Pancreas (tissue), 10 donors: ENCODE results near the gene FAM227B. TPM values are rescaled to one million over a fixed set of nuclear protein-coding genes. Genes with fewer than 3 reads are reported as not detected.
A peak's percentile ranks its signal among the peaks of the same experiment; 100 is the strongest.
"Not testable (repeated sequence)": the region's sequence is repeated elsewhere in the genome, so short reads cannot be mapped to it uniquely, and the experiment has no call there.

Experiments
- ATAC-seq, 4 donors: fragments of 200-7000 bp; cut with Tn5 transposase; one replicate each; pipeline versions ENCODE4 v1.8.0 to v1.9.1; 2020; ENCODE audit warnings: mild to moderate bottlenecking in 4 of 4, moderate library complexity in 4 of 4
- DNase-seq, 6 donors: peaks; one replicate each; pipeline ENCODE4 v3.0.0-alpha.2; 2020
- FAIRE-seq: peaks from 2 replicates; lab custom pipeline; 2012; peaks lifted over from hg19 to GRCh38; lab: Jason Lieb, UNC
- H3K27ac ChIP-seq, 4 donors: fragments of 200-600 bp; sonication (generic); 1 replicate in 3 of 4; 2 replicates in 1 of 4; pipeline versions ENCODE4 v1.5.0 to v1.8.0; 2020
- H3K27me3 ChIP-seq, 4 donors: fragments of 200-600 bp; one replicate each; pipeline ENCODE4 v1.8.0; 2021
- H3K36me3 ChIP-seq, 3 donors: fragments of 200-600 bp; sonication (generic) in 1 of 3; one replicate each; pipeline versions ENCODE4 v1.5.0 to v1.8.0; 2020 to 2021
- H3K4me1 ChIP-seq, 3 donors: fragments of 200-600 bp; one replicate each; pipeline ENCODE4 v1.8.0; 2021
- H3K4me3 ChIP-seq, 4 donors: fragments of 200-600 bp; sonication (generic) in 2 of 4; one replicate each; pipeline versions ENCODE4 v1.5.0 to v1.8.0; 2020 to 2021
- H3K9me3 ChIP-seq, 4 donors: fragments of 200-600 bp; one replicate each; pipeline ENCODE4 v1.8.0; 2021
- CTCF ChIP-seq, 4 donors: fragments of 200-600 bp; sonication (generic) in 3 of 4; IDR thresholded peaks; one replicate each; pipeline versions ENCODE4 v1.5.0 to v1.8.0; 2021; ENCODE audit warnings: antibody characterized with exemption in 4 of 4
- WGBS, 2 donors: extraction: QIAGEN DNeasy Blood & Tissue Kit; methylation state at CpG; one replicate each; pipeline ENCODE4 v1.1.7; 2013; 5-methylcytosine and 5-hydroxymethylcytosine counted together
- intact Hi-C, 3 donors: fragments of 100-400 bp; cut with DNase I; formaldehyde crosslinking; loops; one replicate each; pipeline versions ENCODE4 v1.11.1 to v1.14.2; 2022
- polyA plus RNA-seq, 2 donors: library from polyadenylated mRNA; stranded (reverse); fragments of 200-250 nt; gene quantifications; one replicate each; pipeline ENCODE4 v1.2.3, GENCODE V29; 2013
- total RNA-seq, 6 donors: library from RNA; stranded (reverse); fragmentation: NEBNext Ultra II Directional in 4 of 6; extraction: Animal tissue kit (Norgen Biotek cat#: 25700) in 4 of 6; gene quantifications; one replicate each; pipeline versions ENCODE4 v1.2.1 to v1.2.4, GENCODE V29; 2021 to 2023
- donor health status: healthy with polysubstance abuse.
- donor health status: DM: no; HTN: no; CAD: no; lungs with moderate emphysema.
- donor health status: DM: no; HTN: no; CAD: no.
- donor health status: control.
- donor health status: control.
- donor health status: Bipolar disorder and iron deficiency.
- donor health status: DM: yes; HTN: yes; CAD: no.
- donor health status: DM: no; HTN: no; CAD: no.
- donor health status: DM: no; HTN: no; CAD: no.
- donor health status: DM: yes; HTN: yes; CAD: no.

The FAM227B gene
- total and polyA plus RNA-seq, 8 donors: 3.1 to 6.5 (median 4.1) TPM

- Histone ChIP-seq H3K36me3 (peaks cover 0 to 2% (median 0%) of the 10 kb centered on the region in 3 donors), H3K4me1 (peaks cover 6 to 13% (median 12%) of the 10 kb centered on the region in 3 donors), H3K27ac (peak overlapping the region; percentile 87 to 95 (median 92)), H3K4me3 (peak overlapping the region; percentile 26 to 72 (median 64)), H3K27me3 (no peaks in the 10 kb centered on the region), H3K9me3 (no peaks in the 10 kb centered on the region)
- no peak for TF ChIP-seq CTCF (IDR thresholded peaks at IDR 0.05)
- peak; percentile 25 to 57 (median 39) for ATAC-seq
- no peak for DNase-seq
- WGBS, 2 donors: 0% methylated on average over 6 of the region's 6 CpGs
- intact Hi-C loops: no loop called here
- FAIRE-seq: peak; percentile 51
Observed at GRCh38 chr15:49620199-49620598, 419 bp downstream of the FAM227B start.

GRCh38 chr15:49619226-49619625, 1.4 kb downstream of the FAM227B start:
- FAIRE-seq (no peak), ATAC-seq (no peak), DNase-seq (no peak)
- no peaks in the 10 kb centered on the region for H3K9me3 ChIP-seq
- H3K27ac ChIP-seq: no peak overlapping the region
- no peaks in the 10 kb centered on the region for H3K27me3 ChIP-seq
- no peak for TF ChIP-seq CTCF (IDR thresholded peaks at IDR 0.05)
- peaks cover 6 to 13% (median 12%) of the 10 kb centered on the region in 3 donors for H3K4me1 ChIP-seq
- 85 to 87% methylated on average over 3 of the region's 3 CpGs for WGBS, 2 donors
- H3K4me3 ChIP-seq: no peak overlapping the region
- intact Hi-C loops: no loop called here
- no peaks in the 10 kb centered on the region for H3K36me3 ChIP-seq

GRCh38 chr15:49612240-49612639, 8.4 kb downstream of the FAM227B start:
- intact Hi-C loops, H3K4me1 ChIP-seq, H3K9me3 ChIP-seq, H3K36me3 ChIP-seq, DNase-seq, H3K27ac ChIP-seq, H3K4me3 ChIP-seq, ATAC-seq, FAIRE-seq, H3K27me3 ChIP-seq: not testable (repeated sequence)
- WGBS, 2 donors: 98 to 99% methylated on average over 3 of the region's 3 CpGs

GRCh38 chr15:49610157-49610918, 10.3 kb downstream of the FAM227B start:
- DNase-seq (no peak), ATAC-seq (no peak), FAIRE-seq (peak; percentile 66)
- H3K4me1 ChIP-seq: no peaks in the 10 kb centered on the region
- no peak overlapping the region for H3K4me3 ChIP-seq
- 94 to 97% methylated on average over 2 of the region's 2 CpGs for WGBS, 2 donors
- no peak overlapping the region for H3K27ac ChIP-seq
- H3K9me3 ChIP-seq: no peaks in the 10 kb centered on the region
- H3K36me3 ChIP-seq: no peaks in the 10 kb centered on the region
- intact Hi-C loops: no loop called here
- no peaks in the 10 kb centered on the region for H3K27me3 ChIP-seq
- TF ChIP-seq CTCF (IDR thresholded peaks at IDR 0.05): no peak

- Histone ChIP-seq H3K4me1 (no peaks in the 10 kb centered on the region), H3K4me3 (no peak overlapping the region), H3K9me3 (no peaks in the 10 kb centered on the region), H3K36me3 (no peaks in the 10 kb centered on the region), H3K27me3 (no peaks in the 10 kb centered on the region), H3K27ac (no peak overlapping the region)
- no peak for ATAC-seq
- DNase-seq: no peak
- no peak for FAIRE-seq
- TF ChIP-seq CTCF (IDR thresholded peaks at IDR 0.05): no peak
- intact Hi-C loops: no loop called here
Observed at GRCh38 chr15:49606594-49606993, 14.0 kb downstream of the FAM227B start.
